Measurements from ENCODE around the gene TREH. TPM values are rescaled to one million over a fixed set of nuclear protein-coding genes. Genes with fewer than 3 reads are reported as not detected.
"Not testable (repeated sequence)": the region's sequence is repeated elsewhere in the genome, so short reads cannot be mapped to it uniquely, and the experiment has no call there.

Gene TREH
- polyA plus RNA-seq, 4 donors: 0.64 to 1.5 (median 1.4) TPM; not detected in 1

GRCh38 chr11:118618115-118618990, 61.1 kb downstream of the TREH start:
- DNase-seq (ENCODE audit: low read depth in 4 of 4, low spot score in 3 of 4): no peak

GRCh38 chr11:118615976-118616371, 63.5 kb downstream of the TREH start:
- no peak for DNase-seq (ENCODE audit: low read depth in 4 of 4, low spot score in 3 of 4)

GRCh38 chr11:118615282-118615975, 64.0 kb downstream of the TREH start:
- DNase-seq (ENCODE audit: low read depth in 4 of 4, low spot score in 3 of 4): no peak

GRCh38 chr11:118614511-118614910, 64.9 kb downstream of the TREH start:
- DNase-seq (ENCODE audit: low read depth in 4 of 4, low spot score in 3 of 4): no peak

GRCh38 chr11:118612378-118612777, 67.1 kb downstream of the TREH start:
- no peak for DNase-seq (ENCODE audit: low read depth in 4 of 4, low spot score in 3 of 4)

- DNase-seq (ENCODE audit: low read depth in 4 of 4, low spot score in 3 of 4): not testable (repeated sequence)
These were observed 68.0 kb downstream of the TREH start for GRCh38 chr11:118611433-118611795.

GRCh38 chr11:118610773-118611432, 68.5 kb downstream of the TREH start:
- DNase-seq (ENCODE audit: low read depth in 4 of 4, low spot score in 3 of 4): no peak

GRCh38 chr11:118610225-118610772, 69.2 kb downstream of the TREH start:
- DNase-seq (ENCODE audit: low read depth in 4 of 4, low spot score in 3 of 4): no peak

- no peak for DNase-seq (ENCODE audit: low read depth in 4 of 4, low spot score in 3 of 4)
These were observed 69.8 kb downstream of the TREH start for GRCh38 chr11:118609380-118610224.

GRCh38 chr11:118608360-118609227, 70.9 kb downstream of the TREH start:
- DNase-seq (ENCODE audit: low read depth in 4 of 4, low spot score in 3 of 4): no peak

- no peak for DNase-seq (ENCODE audit: low read depth in 4 of 4, low spot score in 3 of 4)
These were observed 71.8 kb downstream of the TREH start, which contains the start of gene PHLDB1 for GRCh38 chr11:118607401-118608359. TSS of gene PHLDB1 (plus strand) at chr11:118607615. CDS start at chr11:118613837, 6,222 bp downstream.

Other genes starting within 250 kb of the TREH start
- gene KMT2A, start 243.2 kb downstream of the TREH start, polyA plus RNA-seq (ENCODE audit: insufficient read length in 4 of 4): 10 to 100 TPM; 33.8 to 49.7 (median 40.9) TPM
- gene TTC36, start 152.2 kb downstream of the TREH start, polyA plus RNA-seq (ENCODE audit: insufficient read length in 4 of 4): 1 to 10 TPM in 1 of 4 donors, under 1 TPM in 3; 0.36 to 2.3 (median 0.92) TPM
- 10 to 100 TPM; 19.1 to 28.9 (median 27.7) TPM for gene TMEM25, start 148.5 kb downstream of the TREH start, polyA plus RNA-seq (ENCODE audit: insufficient read length in 4 of 4)
- gene IFT46, start 113.7 kb downstream of the TREH start, polyA plus RNA-seq (ENCODE audit: insufficient read length in 4 of 4): 10 to 100 TPM; 32.0 to 45.2 (median 43.0) TPM
- gene ARCN1, start 107.2 kb downstream of the TREH start, polyA plus RNA-seq (ENCODE audit: insufficient read length in 4 of 4): 100 to 1,000 TPM; 162 to 216 (median 202) TPM
- gene PHLDB1, start 72.0 kb downstream of the TREH start, polyA plus RNA-seq (ENCODE audit: insufficient read length in 4 of 4): 100 to 1,000 TPM in 3 of 4 donors, 10 to 100 TPM in 1; 66.2 to 156 (median 119) TPM
- 100 to 1,000 TPM; 105 to 144 (median 136) TPM for gene DDX6, start 111.5 kb upstream of the TREH start, polyA plus RNA-seq (ENCODE audit: insufficient read length in 4 of 4)
- under 1 TPM in 1 of 4 donors, not detected in 3; 0.03 TPM for gene CXCR5, start 204.2 kb upstream of the TREH start, polyA plus RNA-seq (ENCODE audit: insufficient read length in 4 of 4)
- 10 to 100 TPM; 27.7 to 70.4 (median 33.7) TPM for gene BCL9L, start 246.3 kb upstream of the TREH start, polyA plus RNA-seq (ENCODE audit: insufficient read length in 4 of 4)

Measured in left renal pelvis (tissue), 4 donors.